Esophagus mucosa (tissue), 1 donor: Measurements from ENCODE around the gene KAT6B. TPM values are rescaled to one million over a fixed set of nuclear protein-coding genes. Genes with fewer than 3 reads are reported as not detected.
"Not testable (repeated sequence)": the region's sequence is repeated elsewhere in the genome, so short reads cannot be mapped to it uniquely, and the experiment has no call there.

Source experiments
- ATAC-seq: fragments of 200-7000 bp; cut with Tn5 transposase; one replicate; pipeline ENCODE4 v1.9.1; 2020
- total RNA-seq: library from RNA; stranded (reverse); gene quantifications from one replicate; pipeline ENCODE4 v1.2.4, GENCODE V29; 2023
- donor health status: DM: yes; HTN: yes; CAD: no.

The KAT6B gene
- 17.3 TPM for total RNA-seq

DNA sequence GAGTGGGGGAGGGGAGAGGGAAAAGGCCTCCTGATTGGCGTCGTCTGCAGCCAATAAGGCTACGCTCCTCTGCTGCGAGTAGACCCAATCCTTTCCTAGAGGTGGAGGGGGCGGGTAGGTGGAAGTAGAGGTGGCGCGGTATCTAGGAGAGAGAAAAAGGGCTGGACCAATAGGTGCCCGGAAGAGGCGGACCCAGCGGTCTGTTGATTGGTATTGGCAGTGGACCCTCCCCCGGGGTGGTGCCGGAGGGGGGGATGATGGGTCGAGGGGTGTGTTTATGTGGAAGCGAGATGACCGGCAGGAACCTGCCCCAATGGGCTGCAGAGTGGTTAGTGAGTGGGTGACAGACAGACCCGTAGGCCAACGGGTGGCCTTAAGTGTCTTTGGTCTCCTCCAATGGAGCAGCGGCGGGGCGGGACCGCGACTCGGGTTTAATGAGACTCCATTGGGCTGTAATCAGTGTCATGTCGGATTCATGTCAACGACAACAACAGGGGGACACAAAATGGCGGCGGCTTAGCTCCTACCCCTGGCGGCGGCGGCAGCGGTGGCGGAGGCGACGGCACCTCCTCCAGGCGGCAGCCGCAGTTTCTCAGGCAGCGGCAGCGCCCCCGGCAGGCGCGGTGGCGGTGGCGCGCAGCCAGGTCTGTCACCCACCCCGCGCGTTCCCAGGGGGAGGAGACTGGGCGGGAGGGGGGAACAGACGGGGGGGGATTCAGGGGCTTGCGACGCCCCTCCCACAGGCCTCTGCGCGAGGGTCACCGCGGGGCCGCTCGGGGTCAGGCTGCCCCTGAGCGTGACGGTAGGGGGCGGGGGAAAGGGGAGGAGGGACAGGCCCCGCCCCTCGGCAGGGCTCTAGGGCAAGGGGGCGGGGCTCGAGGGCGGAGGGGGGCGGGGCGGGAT is at the start of gene KAT6B:
Gene KAT6B, plus strand, starts transcription at position 459 of the 903 bp plus-strand sequence. CDS start 16,258 bp downstream, outside the sequence.
- ATAC-seq = peak; percentile 95

DNA sequence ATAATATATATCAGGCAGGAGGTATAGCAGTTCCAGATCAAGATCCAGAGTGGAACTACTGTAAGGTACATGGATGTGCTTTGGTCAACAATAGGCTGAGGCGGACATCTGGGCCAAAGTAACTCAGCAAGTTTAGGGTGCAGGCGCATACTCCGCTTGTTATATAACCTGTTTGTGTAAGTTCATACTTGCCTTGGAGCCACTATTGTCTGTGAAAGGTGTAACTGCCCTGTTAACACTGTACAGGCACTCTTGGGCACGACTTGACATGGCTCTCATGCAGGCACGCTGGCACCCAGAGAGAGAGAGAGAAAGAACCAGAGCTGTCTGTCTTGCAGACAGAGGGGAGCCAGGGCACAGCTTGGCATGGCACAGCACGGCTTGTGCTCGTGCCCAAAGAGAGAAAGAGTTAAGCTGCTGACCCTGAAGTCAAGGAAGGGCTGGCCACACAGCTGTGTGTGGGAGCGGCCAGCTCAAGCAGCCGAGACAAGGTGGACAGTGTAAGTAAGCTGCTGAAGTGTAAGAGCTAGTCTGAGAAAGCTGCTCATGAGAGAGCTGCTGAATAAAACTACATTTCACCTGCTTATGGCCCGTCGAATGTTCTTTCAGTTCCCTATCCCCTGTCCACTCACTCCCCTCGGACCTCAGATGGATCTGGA is 47.8 kb upstream of the KAT6B start:
- ATAC-seq = peak; percentile 72

DNA sequence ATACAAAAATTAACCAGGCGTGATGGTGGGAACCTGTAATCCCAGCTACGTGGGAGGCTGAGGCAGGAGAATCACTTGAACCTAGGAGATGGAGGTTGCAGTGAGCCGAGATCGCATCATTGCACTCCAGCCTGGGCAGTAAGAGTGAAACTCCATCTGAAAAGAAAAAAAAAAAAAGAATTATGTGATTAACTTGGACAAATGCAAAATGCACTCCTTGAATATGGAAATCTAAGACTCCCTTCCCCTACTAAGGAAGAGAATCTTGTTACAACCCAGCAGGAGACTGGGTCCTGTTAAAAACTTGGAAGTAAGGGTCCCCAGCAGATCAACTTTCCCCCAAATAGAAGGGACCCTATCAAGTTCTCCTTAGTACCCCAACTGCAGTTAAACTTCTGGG is 44.5 kb upstream of the KAT6B start:
- ATAC-seq = not testable (repeated sequence)

DNA sequence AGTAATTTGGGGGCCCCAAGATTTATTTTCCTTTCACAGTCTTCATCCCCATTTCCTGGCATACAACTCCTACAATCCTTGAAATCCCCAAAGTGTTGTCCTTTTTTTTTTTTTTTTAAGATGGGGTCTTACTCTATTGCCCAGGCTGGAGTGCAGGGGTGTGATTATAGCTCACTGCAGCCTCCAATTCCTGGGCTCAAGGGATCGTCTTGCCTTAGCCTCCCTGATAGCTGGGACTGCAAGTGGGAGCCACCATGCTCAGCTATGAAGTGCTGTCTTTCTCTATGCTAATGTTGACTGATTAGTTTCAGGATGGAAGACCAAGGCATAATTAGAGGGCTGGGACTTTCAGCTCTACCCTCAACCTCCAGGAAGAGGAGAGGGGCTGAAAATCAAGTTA is 41.9 kb upstream of the KAT6B start:
- ATAC-seq = no peak

DNA sequence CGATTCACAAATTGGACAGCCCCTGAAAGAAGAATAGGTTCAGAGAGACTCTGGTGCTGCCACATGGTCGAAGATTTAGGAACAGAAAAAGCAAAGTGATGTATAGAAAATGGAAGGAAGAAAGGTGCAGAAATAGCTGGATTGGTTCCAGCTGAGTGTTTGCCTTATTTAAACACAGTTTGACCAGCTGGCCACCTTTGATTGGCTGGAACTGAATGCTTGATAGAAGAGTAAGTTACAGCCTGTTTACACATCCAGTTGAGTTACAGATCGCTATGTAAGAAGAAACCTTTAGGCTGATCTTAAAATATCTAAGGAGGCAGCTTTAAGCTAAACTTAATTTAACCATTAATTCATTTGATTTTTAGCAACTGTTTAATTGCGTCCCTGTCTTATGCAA is 40.3 kb upstream of the KAT6B start:
- ATAC-seq = no peak

DNA sequence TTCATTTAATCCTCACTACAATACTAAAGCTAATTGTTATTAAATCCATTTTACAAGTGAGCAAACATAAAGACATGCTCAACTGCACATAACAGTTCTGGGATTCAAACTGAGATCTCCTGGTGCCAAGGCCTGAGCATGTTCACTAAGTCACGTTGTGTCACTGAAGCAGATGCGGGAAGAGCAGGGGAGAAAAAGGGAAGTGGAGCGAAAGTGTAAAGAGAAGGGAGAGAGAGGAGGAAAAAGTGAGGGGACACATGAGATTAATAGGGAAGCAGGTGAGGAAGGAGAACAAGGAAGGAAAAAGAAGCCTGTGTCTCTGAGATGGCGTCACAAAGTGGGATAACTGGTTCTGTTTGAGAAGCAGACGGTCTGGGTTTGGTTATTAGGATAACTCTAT is 38.9 kb upstream of the KAT6B start:
- ATAC-seq = peak; percentile 23

DNA sequence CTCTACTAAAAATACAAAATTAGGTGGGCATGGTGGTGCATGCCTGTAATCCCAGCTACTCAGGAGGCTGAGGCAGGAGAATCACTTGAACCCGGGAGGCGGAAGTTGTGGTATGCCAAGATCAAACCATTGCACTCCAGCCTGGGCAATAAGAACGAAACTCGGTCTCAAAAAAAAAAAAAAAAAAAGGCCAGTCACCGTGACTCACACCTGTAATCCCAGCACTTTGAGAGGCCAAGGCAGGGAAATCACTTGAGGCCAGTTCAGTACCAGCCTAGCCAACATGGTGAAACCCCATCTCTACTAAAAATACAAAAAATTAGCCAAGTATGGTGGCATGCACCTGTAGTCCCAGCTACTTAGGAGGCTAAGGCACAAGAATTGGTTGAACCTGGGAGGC is 34.4 kb upstream of the KAT6B start:
- ATAC-seq = not testable (repeated sequence)

DNA sequence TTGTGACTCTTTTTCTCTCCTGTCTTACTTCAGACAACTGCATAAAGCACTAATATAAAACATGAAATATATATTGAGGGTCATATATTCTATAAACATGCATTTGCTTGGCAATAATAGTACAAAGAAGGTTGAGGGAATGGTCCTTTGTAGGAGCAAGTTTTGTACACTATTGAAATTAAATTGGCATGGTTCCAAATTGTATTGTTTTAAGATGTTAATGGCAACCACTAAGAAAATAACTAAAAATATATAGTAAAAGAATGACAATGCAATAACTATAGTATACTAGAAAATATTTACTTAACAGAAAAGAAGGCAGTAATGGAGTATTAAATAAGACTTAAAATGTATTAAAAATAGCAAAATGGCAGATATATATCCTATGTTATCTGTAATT is 33.7 kb upstream of the KAT6B start:
- ATAC-seq = no peak

DNA sequence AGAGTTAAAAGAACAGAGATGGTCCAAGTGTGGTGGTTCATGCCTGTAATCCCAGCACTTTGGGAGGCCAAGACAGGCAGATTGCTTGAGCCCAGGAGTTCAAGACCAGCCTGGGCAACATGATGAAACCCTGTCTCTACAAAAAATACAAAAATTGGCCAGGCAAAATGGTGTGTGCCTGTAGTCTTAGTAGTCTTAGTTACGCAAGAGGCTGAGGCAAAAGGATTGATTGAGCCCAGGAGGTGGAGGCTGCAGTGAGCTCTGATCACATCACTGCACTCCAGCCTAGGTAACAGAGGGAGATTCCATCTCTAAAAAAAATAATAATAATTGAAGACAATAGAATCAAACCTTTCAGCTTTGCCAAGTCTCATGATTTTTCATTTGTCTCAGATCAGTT is 33.2 kb upstream of the KAT6B start:
- not testable (repeated sequence) for ATAC-seq

DNA sequence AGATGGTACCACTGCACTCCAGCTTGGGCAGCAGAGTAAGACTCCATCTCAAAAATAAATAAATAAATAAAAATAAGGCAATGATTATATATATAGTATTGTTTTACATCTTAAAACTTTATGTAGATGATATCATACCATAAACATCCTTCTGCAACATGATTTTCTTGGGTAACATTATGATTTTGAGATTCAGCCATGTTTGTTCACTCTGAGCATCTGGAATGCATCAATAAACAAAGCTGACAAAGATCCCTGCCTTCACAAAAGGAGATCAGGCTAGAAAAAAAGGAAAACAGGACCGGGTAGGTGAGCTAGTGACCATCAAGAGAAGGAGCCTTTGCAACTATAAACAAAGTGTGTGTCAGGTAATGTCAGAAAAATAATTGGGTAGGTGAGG is 31.9 kb upstream of the KAT6B start:
- no peak for ATAC-seq

DNA sequence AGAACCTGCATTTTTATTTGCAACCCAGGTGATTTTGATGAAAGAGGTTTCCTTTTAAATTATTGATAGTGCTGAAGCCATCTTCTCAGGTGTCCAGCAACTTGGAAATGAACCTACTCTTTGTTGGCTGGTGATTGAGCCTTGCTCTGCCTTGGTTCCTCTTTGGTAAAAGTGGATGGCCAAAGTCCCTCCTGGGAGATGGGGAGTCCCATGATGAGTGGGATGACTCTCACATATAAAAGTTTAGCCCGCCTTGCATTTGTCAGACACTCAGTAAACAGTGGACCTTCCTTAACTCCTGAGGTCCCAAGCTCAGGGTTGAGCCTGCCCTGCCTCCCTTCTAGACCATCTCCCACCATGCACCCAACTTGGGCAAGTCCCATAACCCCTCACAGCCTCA is 28.9 kb upstream of the KAT6B start:
- no peak for ATAC-seq

DNA sequence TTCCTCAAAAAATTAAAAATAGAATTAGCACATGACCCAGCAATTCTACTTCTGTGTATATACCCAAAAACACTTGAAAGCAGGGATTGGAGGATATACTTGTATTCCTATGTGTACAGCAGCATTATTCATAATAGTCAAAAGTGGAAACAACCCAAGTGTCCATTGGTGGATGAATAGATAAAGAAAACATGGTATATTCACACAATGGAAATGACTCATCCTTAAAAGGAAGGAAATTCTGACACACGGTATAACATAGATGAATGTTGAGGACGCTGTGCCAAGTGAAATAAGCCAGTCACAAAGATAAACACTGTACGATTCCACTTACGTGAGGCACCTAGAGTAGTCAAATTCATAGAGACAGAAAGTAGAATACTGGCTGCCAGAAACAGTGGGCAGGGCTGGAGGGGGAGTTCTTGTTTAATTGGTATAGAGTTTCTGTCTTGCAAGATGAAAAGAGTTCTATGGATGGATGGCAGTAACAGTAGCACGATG is 26.6 kb upstream of the KAT6B start:
- peak; percentile 96 for ATAC-seq

DNA sequence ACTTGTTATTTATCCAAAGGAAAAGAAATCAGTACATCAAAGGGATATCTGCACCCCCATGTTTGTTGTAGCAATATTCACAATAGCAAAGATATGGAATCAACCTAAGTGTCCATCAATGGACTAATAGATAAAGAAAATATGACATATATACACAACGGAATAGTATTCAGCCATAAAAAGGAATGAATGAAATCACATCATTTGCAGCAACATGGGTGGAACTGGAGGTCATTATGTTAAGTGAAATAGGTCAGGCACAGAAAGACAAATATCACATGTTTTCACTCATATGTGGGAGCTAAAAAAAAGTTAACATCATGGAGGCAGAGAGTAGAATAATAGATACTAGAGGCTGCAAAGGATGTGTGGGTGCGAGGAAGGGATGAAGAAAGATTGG is 25.0 kb upstream of the KAT6B start:
- ATAC-seq = no peak

DNA sequence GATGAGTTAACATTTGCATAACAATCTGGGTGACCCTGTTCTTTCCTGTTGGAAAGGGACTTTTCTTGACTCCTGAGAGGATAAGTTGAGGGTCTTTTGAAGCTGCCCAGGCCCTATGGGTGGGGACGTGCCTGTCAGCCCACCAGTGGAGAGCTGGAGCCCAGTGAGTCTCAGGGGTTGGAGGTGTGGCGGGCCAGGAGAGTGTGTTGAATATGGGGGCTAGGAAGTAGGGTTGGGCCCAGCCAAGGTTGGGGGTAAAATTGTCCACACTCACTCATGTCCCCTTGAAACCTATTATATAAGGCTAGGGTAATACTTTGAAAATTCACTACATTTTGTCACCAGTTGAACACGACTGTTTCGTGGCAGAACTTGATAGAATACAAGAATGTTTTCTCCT is 17.9 kb upstream of the KAT6B start:
- no peak for ATAC-seq

DNA sequence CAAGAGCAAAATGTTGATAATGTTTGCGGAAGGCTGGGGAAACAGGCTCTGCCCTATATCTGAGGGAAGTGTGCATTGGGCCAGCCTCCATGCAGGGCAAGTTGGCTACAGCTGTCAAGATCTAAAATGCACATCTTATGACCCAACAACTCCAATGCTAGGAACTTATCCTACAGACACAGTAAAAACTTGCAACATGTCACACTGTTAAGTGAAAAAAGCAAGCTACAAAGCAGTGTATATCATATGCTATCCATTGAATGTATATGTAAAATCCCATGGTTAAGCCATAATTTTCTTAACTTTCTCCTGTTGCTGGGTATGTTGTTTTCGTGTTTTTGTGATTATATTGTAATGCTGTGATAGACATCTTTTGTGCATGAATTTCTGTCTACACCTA is 16.3 kb upstream of the KAT6B start:
- ATAC-seq = no peak

DNA sequence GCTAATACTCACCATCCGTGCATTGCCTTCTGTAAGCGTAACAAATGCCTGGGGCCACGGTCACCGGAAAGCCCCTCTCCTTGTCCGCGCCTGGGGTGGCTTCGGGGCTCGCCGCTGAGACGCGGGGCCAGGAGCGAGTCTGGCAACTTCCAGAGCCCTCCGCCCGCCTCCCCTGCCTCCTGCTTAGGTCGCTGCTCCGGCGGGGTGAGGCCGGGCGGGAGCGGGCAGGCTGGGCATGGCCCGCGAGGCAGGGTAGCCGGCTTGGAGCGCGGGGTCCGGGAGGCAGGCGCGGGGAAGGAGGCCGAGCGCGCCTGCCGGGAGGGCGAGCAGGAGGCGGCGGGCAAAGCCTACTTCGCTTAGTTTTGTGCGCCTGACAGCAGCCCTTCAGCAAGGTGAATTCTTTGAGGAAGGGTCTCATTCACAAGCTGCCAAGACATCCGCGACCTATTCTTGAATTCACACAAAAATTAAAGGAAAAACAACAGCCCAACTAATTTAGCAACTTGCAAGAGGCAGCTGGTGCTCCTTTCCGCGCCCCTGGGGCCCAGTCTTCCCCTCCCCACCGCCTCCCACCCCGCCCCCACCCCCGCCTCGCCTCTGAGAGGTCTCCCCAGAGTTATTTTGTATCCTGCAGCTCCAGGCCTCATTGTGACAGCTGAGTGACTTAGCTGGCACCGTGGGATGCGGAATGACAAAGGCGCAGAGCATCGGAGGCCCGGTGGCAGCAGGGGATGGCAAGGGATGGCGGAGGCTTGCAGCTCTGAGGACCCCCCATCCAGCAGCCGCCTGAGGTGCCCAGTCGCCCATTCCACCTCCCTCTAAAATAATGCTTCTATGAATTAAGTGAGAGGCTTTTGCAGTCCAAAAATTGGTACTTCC is 12.8 kb upstream of the KAT6B start:
- ATAC-seq = no peak

DNA sequence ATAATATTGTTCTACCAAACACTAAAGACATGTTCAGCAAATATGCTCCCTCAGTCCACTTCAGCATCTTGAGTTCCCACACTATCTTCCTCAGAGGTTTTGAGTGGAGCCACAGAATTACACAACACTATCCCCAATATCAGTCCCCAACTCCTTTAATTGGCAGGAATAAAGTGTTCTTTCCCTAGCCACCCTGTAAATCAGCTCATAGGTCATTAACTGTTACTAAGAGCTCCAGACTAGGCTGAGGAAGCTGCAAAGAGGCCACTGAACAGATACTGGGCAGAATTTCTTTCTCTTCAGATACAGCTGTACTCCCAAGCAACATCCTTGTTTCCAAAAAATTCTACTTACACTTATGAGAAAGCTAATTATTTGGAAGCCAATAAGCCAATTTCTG is 11.6 kb upstream of the KAT6B start:
- no peak for ATAC-seq

DNA sequence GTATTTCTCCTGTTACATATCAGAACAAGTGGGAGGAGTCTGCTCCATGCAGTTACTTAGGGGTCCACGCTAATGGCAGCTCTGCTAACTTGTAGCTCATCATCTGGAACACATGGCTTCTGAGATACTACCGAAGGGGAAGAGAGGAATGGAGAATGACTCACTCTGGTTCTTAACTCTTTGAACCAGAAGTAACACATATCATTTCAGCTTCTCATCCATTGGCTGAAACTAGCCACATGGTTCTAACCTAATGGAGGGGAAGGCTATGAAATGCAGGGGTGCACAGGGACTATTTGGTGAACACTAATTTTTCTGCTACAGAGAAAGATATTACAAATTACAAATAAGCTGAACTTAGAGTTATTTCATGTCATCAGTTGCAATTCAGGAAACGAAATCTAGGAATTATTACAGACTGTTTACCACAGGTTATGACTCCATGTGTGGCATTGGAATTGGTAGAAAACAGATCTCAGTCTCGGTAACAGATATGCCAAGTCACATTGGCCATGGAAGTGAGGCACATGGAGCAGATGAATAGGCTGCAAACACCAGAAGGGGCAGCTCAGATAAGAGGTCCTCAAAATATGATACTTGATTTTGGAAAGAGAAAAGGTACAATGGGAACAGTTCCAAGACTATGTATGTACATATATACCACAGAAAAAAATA is 9.4 kb upstream of the KAT6B start:
- no peak for ATAC-seq

DNA sequence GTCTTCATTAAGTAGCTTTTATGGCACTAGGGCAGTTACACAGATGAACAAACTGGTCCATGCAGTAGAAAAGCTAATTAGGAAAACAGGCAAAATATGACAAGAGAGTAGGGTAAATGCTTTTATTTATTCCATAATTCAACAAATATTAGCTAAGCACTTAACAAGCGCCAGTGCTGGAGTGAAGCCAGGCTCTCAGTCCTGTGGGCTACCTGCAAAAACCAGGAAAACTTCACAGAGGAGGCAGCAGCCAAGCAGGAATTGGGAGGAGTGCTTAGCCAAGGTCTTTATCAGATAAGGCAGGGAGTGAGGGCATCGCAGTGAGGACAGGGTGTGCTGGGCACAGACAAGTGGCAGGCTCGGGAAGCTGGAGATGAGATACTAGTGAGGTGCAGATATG is 4.9 kb upstream of the KAT6B start:
- ATAC-seq = no peak

DNA sequence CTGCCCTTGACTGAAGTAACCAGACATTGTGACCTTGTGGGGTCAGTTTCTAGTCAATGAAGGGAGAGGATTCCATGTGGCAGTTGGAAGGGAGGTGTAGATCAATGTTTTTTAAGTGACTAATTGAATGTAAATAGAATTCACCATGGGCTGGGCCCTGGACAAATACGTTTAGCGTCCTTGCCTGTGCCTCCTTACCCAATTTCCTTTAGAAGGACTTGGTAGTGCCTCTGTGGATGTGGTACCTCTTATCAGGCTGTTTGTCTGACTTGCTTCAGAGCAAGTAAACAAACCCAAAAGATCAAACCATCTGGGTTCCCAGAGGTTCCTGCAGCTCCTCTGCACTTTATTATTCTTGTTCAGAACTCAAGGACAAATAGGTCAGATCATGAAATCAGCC is 4.3 kb upstream of the KAT6B start:
- no peak for ATAC-seq

DNA sequence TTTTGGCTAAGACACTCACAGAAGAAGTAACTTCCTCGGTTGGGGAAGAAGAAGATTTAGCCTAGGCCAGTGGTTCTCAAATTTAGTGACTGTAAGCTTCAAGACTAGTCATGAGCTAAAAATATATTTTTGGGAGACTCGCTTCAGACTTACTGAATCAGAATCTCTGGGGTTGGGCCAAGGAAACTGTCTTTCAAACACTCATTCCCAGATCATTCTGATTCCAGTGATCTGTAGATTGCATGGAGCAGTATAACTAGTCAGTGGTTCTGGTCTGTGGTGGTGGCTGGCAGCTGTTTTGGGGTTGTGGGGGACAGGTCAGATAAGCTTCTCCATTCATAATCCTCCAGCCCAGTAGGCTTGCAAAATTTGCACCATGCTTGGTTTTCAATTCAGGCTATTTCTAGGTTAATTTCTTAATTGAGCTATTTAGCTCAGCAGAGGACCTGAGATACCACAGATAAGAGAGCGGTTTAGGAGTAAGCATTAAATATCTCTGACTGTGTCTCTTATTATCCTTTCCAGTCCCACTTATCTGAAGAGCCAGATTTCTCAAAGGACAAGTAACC is 3.8 kb upstream of the KAT6B start:
- no peak for ATAC-seq

DNA sequence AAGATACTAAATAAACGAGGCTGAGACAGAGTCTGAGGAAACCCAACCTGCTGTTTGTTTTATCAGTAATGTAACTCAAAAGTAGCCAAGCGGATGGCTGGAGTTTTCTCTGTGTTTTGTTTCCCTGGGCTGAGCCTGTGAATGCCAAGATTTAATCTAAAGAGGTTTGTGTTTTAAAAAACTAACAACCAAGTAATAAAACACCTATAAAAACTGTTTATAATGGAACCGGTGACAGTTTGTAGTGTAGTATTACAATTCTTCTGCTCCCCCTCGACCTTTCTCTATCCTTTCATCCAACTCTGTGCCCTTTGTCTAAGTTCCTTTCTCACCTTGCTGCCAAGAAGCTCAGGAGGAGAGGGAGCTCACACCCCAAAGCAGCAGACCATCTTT is 2.6 kb upstream of the KAT6B start:
- ATAC-seq = no peak
